ENCODE results near the gene ADAMTS3. TPM values are rescaled to one million over a fixed set of nuclear protein-coding genes. Genes with fewer than 3 reads are reported as not detected.

Gene ADAMTS3
- total and polyA plus RNA-seq, 3 experiments from 2014 or later: not detected

DNA sequence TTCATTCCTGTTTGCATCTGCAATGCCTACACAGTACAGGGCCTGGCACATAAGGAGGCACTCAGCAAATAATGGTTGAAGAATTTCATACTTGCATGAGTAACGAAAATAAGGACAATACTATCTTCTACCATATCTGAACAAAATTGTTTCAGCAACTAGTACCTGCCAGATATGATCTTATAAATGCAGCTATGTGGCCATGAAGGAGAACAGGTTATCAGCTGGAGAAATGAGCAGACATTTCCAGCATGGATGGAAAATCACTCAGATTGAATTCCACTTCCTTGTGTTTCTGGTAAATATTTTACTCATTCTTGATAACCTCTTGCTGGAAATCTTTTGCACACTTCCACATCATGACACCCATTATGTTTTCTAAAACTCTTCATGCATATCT lies 204.0 kb downstream of the ADAMTS3 start:
- DNase-seq: no peak
- H3K27ac Mint-ChIP-seq: no peak overlapping the region
- no peaks in the 10 kb centered on the region for H3K9me3 ChIP-seq (ENCODE audit: low read length)
- no peaks in the 10 kb centered on the region for H3K4me1 Mint-ChIP-seq
- H3K27ac ChIP-seq (ENCODE audit: low read depth, low read length): no peak overlapping the region
- H3K36me3 Mint-ChIP-seq: no peaks in the 10 kb centered on the region
- no peaks in the 10 kb centered on the region for H3K36me3 ChIP-seq (ENCODE audit: insufficient read depth, low read length)
- H3K4me3 Mint-ChIP-seq: no peak overlapping the region
- no peaks in the 10 kb centered on the region for H3K27me3 Mint-ChIP-seq
- H3K27me3 ChIP-seq (ENCODE audit: insufficient read depth, low read length, poor library complexity, severe bottlenecking): no peaks in the 10 kb centered on the region
- H3K4me1 ChIP-seq (ENCODE audit: insufficient read depth, low read length): no peaks in the 10 kb centered on the region
- ChIA-PET POLR2A (no interaction called here), CTCF (no interaction called here)
- no peak overlapping the region for H3K4me3 ChIP-seq (ENCODE audit: low read length)
- peaks cover 0 to 3% (median 0%) of the 10 kb centered on the region in 5 donors for H3K9me3 Mint-ChIP-seq

DNA sequence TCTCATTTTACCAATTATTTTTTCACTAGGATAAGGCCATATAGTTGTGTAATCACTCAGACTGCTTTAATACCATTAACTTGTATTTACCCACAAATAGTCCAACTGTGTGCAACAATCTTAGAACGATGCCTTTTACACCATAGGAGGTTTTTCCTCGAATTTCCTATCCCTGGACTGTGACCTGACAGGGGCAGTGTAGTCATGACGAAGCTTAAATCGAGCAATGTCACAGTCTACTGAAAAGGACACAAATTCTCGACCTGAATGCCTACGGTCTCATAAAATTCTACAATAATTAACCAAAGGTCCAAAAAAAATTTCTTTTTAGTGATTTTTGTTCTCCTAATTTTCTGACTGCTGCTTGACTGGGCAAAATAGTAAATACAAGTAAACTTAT lies 208.9 kb downstream of the ADAMTS3 start:
- no peaks in the 10 kb centered on the region for H3K36me3 Mint-ChIP-seq
- Histone ChIP-seq H3K27ac (ENCODE audit: low read depth, low read length) (no peak overlapping the region), H3K27me3 (ENCODE audit: insufficient read depth, low read length, poor library complexity, severe bottlenecking) (no peaks in the 10 kb centered on the region), H3K4me1 (ENCODE audit: insufficient read depth, low read length) (no peaks in the 10 kb centered on the region), H3K9me3 (ENCODE audit: low read length) (no peaks in the 10 kb centered on the region), H3K4me3 (ENCODE audit: low read length) (no peak overlapping the region), H3K36me3 (ENCODE audit: insufficient read depth, low read length) (no peaks in the 10 kb centered on the region)
- H3K27me3 Mint-ChIP-seq: peaks cover 0 to 3% of the 10 kb centered on the region in 2 donors
- no peak overlapping the region for H3K27ac Mint-ChIP-seq
- no peak overlapping the region for H3K4me3 Mint-ChIP-seq
- ChIA-PET CTCF (no interaction called here), POLR2A (no interaction called here)
- H3K4me1 Mint-ChIP-seq: no peaks in the 10 kb centered on the region
- no peak for DNase-seq
- peaks cover 0 to 3% (median 0%) of the 10 kb centered on the region in 5 donors for H3K9me3 Mint-ChIP-seq

DNA sequence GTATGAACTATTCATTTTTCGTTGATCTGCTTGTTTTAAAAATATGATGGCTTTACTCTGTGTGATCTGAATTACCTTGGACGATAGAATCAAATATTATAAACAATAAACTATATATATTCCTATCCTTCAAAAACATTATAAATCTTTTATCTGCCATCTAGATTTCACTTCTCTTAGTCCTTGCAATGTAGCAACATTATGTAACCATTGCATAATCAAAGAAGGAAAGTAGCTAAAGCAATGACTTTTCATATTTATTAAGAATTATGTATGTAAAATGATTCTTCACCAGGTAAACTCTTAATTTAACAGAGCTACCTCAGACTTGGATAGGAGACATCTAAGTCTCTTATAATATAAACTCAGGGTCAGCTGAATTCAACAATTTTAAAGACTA lies 210.5 kb downstream of the ADAMTS3 start:
- Histone ChIP-seq H3K36me3 (ENCODE audit: insufficient read depth, low read length) (no peaks in the 10 kb centered on the region), H3K4me3 (ENCODE audit: low read length) (no peak overlapping the region), H3K27me3 (ENCODE audit: insufficient read depth, low read length, poor library complexity, severe bottlenecking) (no peaks in the 10 kb centered on the region), H3K9me3 (ENCODE audit: low read length) (no peaks in the 10 kb centered on the region), H3K4me1 (ENCODE audit: insufficient read depth, low read length) (no peaks in the 10 kb centered on the region), H3K27ac (ENCODE audit: low read depth, low read length) (no peak overlapping the region)
- H3K27ac Mint-ChIP-seq: no peak overlapping the region
- H3K27me3 Mint-ChIP-seq: peaks cover 0 to 3% of the 10 kb centered on the region in 2 donors
- DNase-seq: no peak
- POLR2A ChIA-PET: no interaction called here
- CTCF ChIA-PET: no interaction called here
- no peaks in the 10 kb centered on the region for H3K36me3 Mint-ChIP-seq
- no peaks in the 10 kb centered on the region for H3K9me3 Mint-ChIP-seq
- H3K4me3 Mint-ChIP-seq: no peak overlapping the region
- no peaks in the 10 kb centered on the region for H3K4me1 Mint-ChIP-seq

DNA sequence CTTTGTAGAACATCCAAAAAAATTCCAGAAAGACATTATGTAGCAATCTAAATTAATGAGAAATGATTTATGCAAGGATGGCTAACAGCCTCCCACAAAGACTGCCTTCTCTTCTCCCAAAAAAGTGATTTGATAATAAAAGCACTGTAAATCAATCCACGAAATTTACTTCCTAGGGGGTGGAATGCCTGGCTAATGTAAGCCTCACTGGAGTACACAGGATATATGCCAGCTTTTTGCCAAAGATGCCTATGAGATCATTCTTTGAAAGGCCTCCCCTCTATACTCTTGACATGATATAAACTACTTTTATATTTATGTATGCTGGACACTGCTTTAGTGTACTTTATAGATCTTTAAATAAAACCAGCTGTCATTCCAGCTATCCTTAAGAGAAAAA lies 211.1 kb downstream of the ADAMTS3 start:
- Histone ChIP-seq H3K9me3 (ENCODE audit: low read length) (no peaks in the 10 kb centered on the region), H3K27ac (ENCODE audit: low read depth, low read length) (no peak overlapping the region), H3K4me3 (ENCODE audit: low read length) (no peak overlapping the region), H3K4me1 (ENCODE audit: insufficient read depth, low read length) (no peaks in the 10 kb centered on the region), H3K36me3 (ENCODE audit: insufficient read depth, low read length) (no peaks in the 10 kb centered on the region), H3K27me3 (ENCODE audit: insufficient read depth, low read length, poor library complexity, severe bottlenecking) (no peaks in the 10 kb centered on the region)
- H3K27ac Mint-ChIP-seq: no peak overlapping the region
- peaks cover under 1 to 3% of the 10 kb centered on the region in 2 donors for H3K27me3 Mint-ChIP-seq
- H3K9me3 Mint-ChIP-seq: no peaks in the 10 kb centered on the region
- POLR2A ChIA-PET: no interaction called here
- no peaks in the 10 kb centered on the region for H3K4me1 Mint-ChIP-seq
- no peak overlapping the region for H3K4me3 Mint-ChIP-seq
- CTCF ChIA-PET: no interaction called here
- no peaks in the 10 kb centered on the region for H3K36me3 Mint-ChIP-seq
- DNase-seq: no peak

DNA sequence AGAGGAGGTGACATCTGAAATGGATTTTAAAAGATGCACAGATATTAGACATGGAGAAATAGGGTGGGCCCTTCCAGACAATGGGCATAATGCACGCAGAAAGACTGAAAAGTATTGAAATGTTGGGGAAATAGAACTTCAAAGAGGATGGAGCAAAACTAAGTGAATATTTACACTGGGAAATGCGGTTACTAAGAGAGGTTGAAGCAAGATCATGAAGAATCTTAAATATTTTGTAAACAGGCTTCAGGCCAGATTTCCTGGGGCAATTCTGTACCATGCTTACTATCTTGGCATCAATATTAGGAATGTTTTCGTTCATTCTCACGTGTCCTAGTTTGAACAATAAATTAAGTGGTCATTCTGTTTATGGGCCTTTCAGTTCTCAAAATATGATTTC lies 216.3 kb downstream of the ADAMTS3 start:
- H3K27ac ChIP-seq (ENCODE audit: low read depth, low read length): no peak overlapping the region
- Mint-ChIP-seq H3K27me3 (peaks cover 1 to 6% of the 10 kb centered on the region in 2 donors), H3K4me1 (no peaks in the 10 kb centered on the region), H3K36me3 (no peaks in the 10 kb centered on the region), H3K27ac (no peak overlapping the region), H3K4me3 (no peak overlapping the region), H3K9me3 (no peaks in the 10 kb centered on the region)
- CTCF ChIA-PET: no interaction called here
- POLR2A ChIA-PET: no interaction called here
- no peak overlapping the region for H3K4me3 ChIP-seq (ENCODE audit: low read length)
- H3K27me3 ChIP-seq (ENCODE audit: insufficient read depth, low read length, poor library complexity, severe bottlenecking): no peaks in the 10 kb centered on the region
- no peaks in the 10 kb centered on the region for H3K4me1 ChIP-seq (ENCODE audit: insufficient read depth, low read length)
- no peaks in the 10 kb centered on the region for H3K9me3 ChIP-seq (ENCODE audit: low read length)
- no peak for DNase-seq
- H3K36me3 ChIP-seq (ENCODE audit: insufficient read depth, low read length): no peaks in the 10 kb centered on the region

DNA sequence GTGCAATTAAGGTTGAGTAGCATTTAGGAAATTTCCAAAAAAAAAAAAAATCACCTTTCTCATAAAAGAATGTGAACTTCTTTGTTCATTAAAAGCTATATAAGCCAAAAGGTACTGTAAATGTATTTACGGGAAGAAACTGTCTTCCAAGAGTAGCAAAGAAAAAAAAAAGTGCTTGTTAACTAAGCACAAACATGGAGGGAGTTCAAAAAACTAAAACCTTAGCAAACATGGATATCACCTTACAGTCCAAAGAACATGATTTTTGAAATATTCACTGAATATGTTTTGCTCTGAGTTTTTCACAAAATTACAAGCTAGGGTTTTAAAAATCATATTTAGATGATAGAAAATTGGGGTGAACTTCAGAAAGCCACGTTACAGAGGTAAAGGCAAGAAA lies 217.5 kb downstream of the ADAMTS3 start:
- no peaks in the 10 kb centered on the region for H3K36me3 ChIP-seq (ENCODE audit: insufficient read depth, low read length)
- H3K27ac ChIP-seq (ENCODE audit: low read depth, low read length): no peak overlapping the region
- ChIA-PET POLR2A (no interaction called here), CTCF (no interaction called here)
- no peaks in the 10 kb centered on the region for H3K4me1 ChIP-seq (ENCODE audit: insufficient read depth, low read length)
- no peaks in the 10 kb centered on the region for H3K9me3 Mint-ChIP-seq
- no peak for DNase-seq
- no peaks in the 10 kb centered on the region for H3K36me3 Mint-ChIP-seq
- H3K4me1 Mint-ChIP-seq: no peaks in the 10 kb centered on the region
- no peak overlapping the region for H3K4me3 Mint-ChIP-seq
- H3K27ac Mint-ChIP-seq: no peak overlapping the region
- peaks cover 1 to 3% of the 10 kb centered on the region in 2 donors for H3K27me3 Mint-ChIP-seq
- H3K4me3 ChIP-seq (ENCODE audit: low read length): no peak overlapping the region
- H3K9me3 ChIP-seq (ENCODE audit: low read length): no peaks in the 10 kb centered on the region
- no peaks in the 10 kb centered on the region for H3K27me3 ChIP-seq (ENCODE audit: insufficient read depth, low read length, poor library complexity, severe bottlenecking)

DNA sequence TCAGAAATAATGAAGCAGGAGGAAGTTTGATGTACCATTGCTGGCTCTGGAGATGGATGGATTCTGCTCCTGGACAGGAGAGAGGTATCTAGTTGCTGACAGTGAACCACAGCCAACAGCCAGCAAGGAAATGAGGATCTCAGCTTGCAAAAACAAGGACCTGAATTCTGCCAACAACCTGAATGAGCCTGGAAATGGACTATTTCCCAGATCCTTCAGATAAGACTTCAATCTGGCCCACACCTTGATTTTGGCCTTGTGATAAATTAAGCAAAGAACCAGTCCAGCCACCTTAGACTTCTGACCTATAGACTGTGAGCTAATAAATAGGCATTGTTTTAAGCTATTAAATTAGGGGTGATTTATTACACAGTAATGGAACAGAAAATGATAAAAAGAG lies 220.3 kb downstream of the ADAMTS3 start:
- ChIA-PET CTCF (no interaction called here), POLR2A (no interaction called here)
- Histone ChIP-seq H3K4me1 (ENCODE audit: insufficient read depth, low read length) (no peaks in the 10 kb centered on the region), H3K36me3 (ENCODE audit: insufficient read depth, low read length) (no peaks in the 10 kb centered on the region), H3K27me3 (ENCODE audit: insufficient read depth, low read length, poor library complexity, severe bottlenecking) (no peaks in the 10 kb centered on the region), H3K9me3 (ENCODE audit: low read length) (no peaks in the 10 kb centered on the region), H3K4me3 (ENCODE audit: low read length) (no peak overlapping the region), H3K27ac (ENCODE audit: low read depth, low read length) (no peak overlapping the region)
- Mint-ChIP-seq H3K36me3 (no peaks in the 10 kb centered on the region), H3K27me3 (peaks cover 1 to 3% of the 10 kb centered on the region in 2 donors), H3K4me1 (no peaks in the 10 kb centered on the region), H3K4me3 (no peak overlapping the region), H3K9me3 (no peaks in the 10 kb centered on the region), H3K27ac (no peak overlapping the region)
- DNase-seq: no peak

DNA sequence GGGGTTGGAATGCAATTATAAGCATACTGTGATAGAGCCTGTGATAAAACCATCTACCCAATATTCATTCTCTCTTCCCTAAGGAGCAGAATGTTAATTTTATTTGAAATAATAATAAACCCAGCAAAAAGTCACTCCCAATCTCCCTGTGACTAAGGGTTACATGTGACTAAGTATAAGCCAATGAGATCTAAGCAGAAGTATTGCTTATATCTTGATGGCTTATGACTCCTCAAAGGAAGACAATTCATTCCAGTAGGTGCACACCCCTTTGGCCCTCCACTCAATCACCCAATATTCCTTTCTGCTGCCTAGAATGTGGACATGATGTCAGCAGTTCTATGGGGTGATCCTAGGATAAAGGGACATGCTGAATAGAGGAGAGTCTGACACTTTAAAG lies 224.6 kb downstream of the ADAMTS3 start:
- Histone ChIP-seq H3K27ac (ENCODE audit: low read depth, low read length) (no peak overlapping the region), H3K36me3 (ENCODE audit: insufficient read depth, low read length) (no peaks in the 10 kb centered on the region), H3K9me3 (ENCODE audit: low read length) (no peaks in the 10 kb centered on the region), H3K27me3 (ENCODE audit: insufficient read depth, low read length, poor library complexity, severe bottlenecking) (no peaks in the 10 kb centered on the region), H3K4me3 (ENCODE audit: low read length) (no peak overlapping the region), H3K4me1 (ENCODE audit: insufficient read depth, low read length) (no peaks in the 10 kb centered on the region)
- Mint-ChIP-seq H3K4me1 (no peaks in the 10 kb centered on the region), H3K9me3 (no peaks in the 10 kb centered on the region), H3K36me3 (no peaks in the 10 kb centered on the region), H3K27me3 (peaks cover 0 to 4% of the 10 kb centered on the region in 2 donors), H3K27ac (no peak overlapping the region), H3K4me3 (no peak overlapping the region)
- POLR2A ChIA-PET: no interaction called here
- CTCF ChIA-PET: no interaction called here
- DNase-seq: no peak

DNA sequence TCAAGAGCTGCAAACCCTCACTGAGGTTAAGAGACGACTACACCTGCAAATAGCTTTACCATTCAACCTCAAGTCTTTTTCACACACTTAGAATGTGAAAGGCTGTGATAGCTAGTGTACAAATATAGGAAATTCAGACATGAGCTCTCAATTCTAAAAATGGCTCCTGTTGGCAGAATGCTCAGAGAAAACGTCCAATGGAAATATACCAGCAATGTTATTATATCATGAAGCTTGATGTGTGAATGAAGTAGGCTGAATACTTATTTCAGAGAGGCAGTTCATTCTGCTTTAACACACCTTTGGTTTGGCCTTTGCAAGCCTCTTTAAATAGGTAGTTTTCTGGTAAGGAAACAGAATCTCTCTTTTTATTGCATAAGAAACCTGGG lies 227.6 kb downstream of the ADAMTS3 start:
- CTCF ChIA-PET: no interaction called here

More for the DNA sequence above, 227.6 kb downstream of the ADAMTS3 start:
- Histone ChIP-seq H3K27me3 (ENCODE audit: insufficient read depth, low read length, poor library complexity, severe bottlenecking) (no peaks in the 10 kb centered on the region), H3K9me3 (ENCODE audit: low read length) (no peaks in the 10 kb centered on the region), H3K27ac (ENCODE audit: low read depth, low read length) (no peak overlapping the region), H3K4me1 (ENCODE audit: insufficient read depth, low read length) (no peaks in the 10 kb centered on the region), H3K4me3 (ENCODE audit: low read length) (no peak overlapping the region), H3K36me3 (ENCODE audit: insufficient read depth, low read length) (no peaks in the 10 kb centered on the region)
- Mint-ChIP-seq H3K27me3 (peaks cover 2 to 4% of the 10 kb centered on the region in 2 donors), H3K9me3 (no peaks in the 10 kb centered on the region), H3K4me1 (no peaks in the 10 kb centered on the region), H3K4me3 (no peak overlapping the region), H3K36me3 (no peaks in the 10 kb centered on the region), H3K27ac (no peak overlapping the region)
- POLR2A ChIA-PET: no interaction called here
- no peak for DNase-seq

All from CD8-positive, alpha-beta memory T cell (primary cell).